MG63 (cell line): ENCODE measurements around the gene ETV7. TPM values are rescaled to one million over a fixed set of nuclear protein-coding genes. Genes with fewer than 3 reads are reported as not detected.

Experiments used
- DNase-seq: peaks from one replicate; pipeline ENCODE4 v3.0.0-alpha.2; 2020
- H3K27me3 ChIP-seq: fragments of 250-450 bp; sonication (Bioruptor Pico); 2 replicates; pipeline ENCODE4 v1.5.1; 2020; ENCODE audit warnings: mild to moderate bottlenecking, moderate library complexity
- H3K36me3 ChIP-seq: fragments of 250-450 bp; sonication (Bioruptor Pico); 2 replicates; pipeline ENCODE4 v1.5.1; 2020; ENCODE audit warnings: mild to moderate bottlenecking, moderate library complexity
- H3K4me3 ChIP-seq: fragments of 250-450 bp; sonication (Bioruptor Pico); 2 replicates; pipeline ENCODE4 v1.5.1; 2020; ENCODE audit warnings: mild to moderate bottlenecking, moderate library complexity
- H3K9me3 ChIP-seq: fragments of 250-450 bp; sonication (Bioruptor Pico); 2 replicates; pipeline ENCODE4 v1.5.1; 2020; ENCODE audit warnings: mild to moderate bottlenecking, moderate library complexity
- total RNA-seq: library from RNA; depleted of rRNA; stranded (reverse); fragments of >200 nt; shearing (Covaris generic); gene quantifications from 2 replicates; pipeline ENCODE4 v1.2.3, GENCODE V29; 2014; ENCODE audit warnings: low replicate concordance; rRNA removed

The ETV7 gene
- total RNA-seq, 1 experiment from 2014 or later = 0.82 TPM

DNA sequence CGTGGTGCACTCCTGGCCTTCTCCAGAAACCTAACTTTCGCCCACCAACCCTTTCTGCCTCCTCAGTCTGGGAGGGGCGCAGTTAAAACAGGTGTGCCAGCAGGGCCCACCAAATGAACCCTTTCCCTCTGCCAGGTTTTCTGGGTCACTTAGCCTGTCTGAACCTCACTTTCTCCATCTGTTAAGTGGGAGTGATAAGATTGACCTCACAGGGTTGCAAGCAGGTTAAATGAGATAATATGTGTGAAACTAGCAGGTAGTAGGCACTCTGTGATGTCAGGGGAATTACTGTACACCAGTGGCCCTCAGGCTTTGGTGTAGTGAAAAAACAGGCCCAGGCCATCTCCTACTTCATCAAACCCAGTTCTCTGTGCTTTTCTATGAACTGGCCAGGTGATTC lies 64.9 kb downstream of the ETV7 start:
- H3K4me3 ChIP-seq = no peak overlapping the region
- H3K27me3 ChIP-seq = no peaks in the 10 kb centered on the region
- no peak for DNase-seq
- H3K36me3 ChIP-seq = no peaks in the 10 kb centered on the region
- H3K9me3 ChIP-seq = no peaks in the 10 kb centered on the region

DNA sequence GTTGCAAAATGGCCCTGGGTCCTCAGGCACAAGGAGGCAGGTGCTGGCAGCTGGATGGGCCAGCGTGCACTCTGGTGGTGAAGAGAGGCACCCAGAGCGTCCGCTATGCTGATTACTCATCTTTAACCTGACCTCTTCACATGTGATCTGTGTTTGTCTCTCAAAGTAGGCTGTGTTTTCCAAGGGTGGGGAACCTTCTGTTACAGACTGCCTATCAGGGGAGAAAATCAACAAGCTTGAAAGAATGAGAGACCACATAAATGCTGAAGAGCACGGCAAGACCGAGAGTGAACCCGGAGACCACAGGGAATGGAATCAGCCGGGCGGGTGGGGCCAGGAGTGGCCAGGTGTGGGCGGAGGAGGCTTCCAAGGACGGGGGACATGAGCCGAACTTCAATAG lies 67.0 kb downstream of the ETV7 start:
- no peaks in the 10 kb centered on the region for H3K36me3 ChIP-seq
- H3K9me3 ChIP-seq = no peaks in the 10 kb centered on the region
- DNase-seq = no peak
- H3K4me3 ChIP-seq = no peak overlapping the region
- H3K27me3 ChIP-seq = no peaks in the 10 kb centered on the region

DNA sequence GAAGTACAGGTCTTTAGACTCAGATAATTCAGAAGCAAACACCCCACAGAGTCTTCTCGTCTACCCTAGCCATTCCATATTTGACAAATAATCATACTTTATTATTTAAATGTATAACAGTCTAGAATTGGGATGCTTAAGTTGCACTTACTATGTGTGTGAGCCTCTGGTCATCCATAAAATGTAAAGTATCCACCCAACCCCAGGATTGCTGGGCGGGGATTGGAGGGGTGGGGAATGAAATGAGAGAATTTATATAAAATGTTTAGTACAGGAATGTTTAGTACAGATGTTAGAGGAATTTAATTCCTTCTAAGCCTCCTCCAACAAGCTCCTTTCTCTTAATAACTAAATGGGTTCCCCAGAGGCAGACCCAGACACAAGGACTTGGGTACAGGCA lies 67.6 kb downstream of the ETV7 start:
- H3K4me3 ChIP-seq = no peak overlapping the region

DNA sequence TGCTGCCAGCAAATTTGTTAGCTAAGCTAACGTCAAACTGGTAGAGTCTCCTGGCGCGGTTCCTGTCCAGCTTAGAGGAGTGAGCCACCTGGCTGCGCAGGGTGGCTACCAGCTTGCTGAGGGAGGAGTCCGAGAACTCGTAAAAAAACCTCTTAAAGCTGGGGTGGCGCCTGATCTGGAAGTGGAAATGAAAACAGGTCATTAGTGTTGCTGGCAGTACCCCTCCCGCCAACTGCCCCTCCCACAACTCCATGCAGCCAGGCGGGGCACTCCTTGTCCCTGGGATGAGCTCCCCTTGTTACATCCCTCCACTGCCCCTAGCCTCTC lies 68.1 kb downstream of the ETV7 start:
- no peaks in the 10 kb centered on the region for H3K27me3 ChIP-seq

More for the DNA sequence above, 67.6 kb downstream of the ETV7 start:
- H3K27me3 ChIP-seq = no peaks in the 10 kb centered on the region
- no peak for DNase-seq
- no peaks in the 10 kb centered on the region for H3K36me3 ChIP-seq
- no peaks in the 10 kb centered on the region for H3K9me3 ChIP-seq

DNA sequence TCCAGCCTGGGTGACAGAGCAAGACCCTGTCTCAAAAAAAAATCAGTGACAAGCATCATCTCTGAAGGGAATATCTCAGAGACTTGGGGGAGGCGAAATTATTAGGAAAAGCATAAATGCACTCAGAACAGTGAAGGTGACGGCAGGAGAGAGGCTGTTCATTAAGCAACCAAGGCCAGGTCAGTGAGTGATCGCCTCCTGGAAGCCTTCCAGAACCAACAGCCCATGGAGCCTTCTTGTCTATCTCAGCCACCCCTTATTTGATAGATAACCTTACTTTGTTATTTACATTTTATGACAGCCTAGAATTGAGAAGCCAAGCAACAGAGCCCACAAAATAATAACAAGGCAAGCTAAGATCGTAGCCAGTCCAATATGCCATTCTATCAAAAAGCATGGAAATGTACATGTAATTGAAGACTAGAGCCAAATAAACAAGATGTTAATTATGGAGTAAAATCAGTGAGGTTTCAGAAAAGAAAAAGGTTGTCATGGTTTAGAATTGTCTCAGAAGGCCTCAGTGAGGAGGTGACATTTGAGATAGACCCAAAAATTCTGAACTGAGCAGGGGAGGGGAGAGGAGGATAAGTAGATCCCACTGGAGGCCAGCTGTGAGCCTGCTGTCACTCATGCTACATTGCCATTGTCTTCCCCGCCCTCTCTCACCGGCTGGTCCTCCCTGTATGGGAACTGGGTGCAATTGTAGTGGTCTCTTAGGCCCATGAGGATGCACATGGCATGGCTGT lies 68.6 kb downstream of the ETV7 start:
- H3K27me3 ChIP-seq = no peaks in the 10 kb centered on the region
- no peaks in the 10 kb centered on the region for H3K9me3 ChIP-seq
- no peak for DNase-seq
- H3K4me3 ChIP-seq = no peak overlapping the region
- H3K36me3 ChIP-seq = no peaks in the 10 kb centered on the region

More for the DNA sequence above, 68.1 kb downstream of the ETV7 start:
- Histone ChIP-seq H3K4me3 (no peak overlapping the region), H3K9me3 (no peaks in the 10 kb centered on the region), H3K36me3 (no peaks in the 10 kb centered on the region)
- no peak for DNase-seq

DNA sequence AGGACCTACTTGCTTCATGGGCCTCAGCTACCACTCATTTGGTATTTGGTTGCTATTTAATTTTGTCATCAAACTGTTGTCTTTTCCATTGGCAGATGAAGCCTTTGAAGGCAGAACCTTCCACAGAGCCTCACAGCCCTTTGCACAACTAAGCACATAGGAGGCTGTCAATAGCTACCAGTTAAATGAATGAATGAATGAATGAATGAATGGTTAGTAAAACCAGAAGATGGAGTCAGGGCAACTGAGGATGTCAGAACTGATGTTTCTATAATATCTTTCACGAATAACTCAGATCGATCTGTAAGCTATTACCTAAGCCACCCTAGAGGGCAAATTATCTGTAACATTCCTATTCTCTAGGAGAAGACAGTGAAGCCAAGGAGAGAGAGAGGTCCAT lies 69.8 kb downstream of the ETV7 start:
- H3K27me3 ChIP-seq = no peaks in the 10 kb centered on the region
- H3K36me3 ChIP-seq = no peaks in the 10 kb centered on the region
- H3K4me3 ChIP-seq = no peak overlapping the region
- H3K9me3 ChIP-seq = no peaks in the 10 kb centered on the region
- DNase-seq = no peak

Other genes with a start within 250 kb of the ETV7 start
- gene BRPF3, start 190.9 kb downstream of the ETV7 start, total RNA-seq = 6.9 and 11.7 TPM in 2 replicates
- not detected in 2 replicates for gene PNPLA1, start 117.6 kb downstream of the ETV7 start, total RNA-seq
- not detected in 2 replicates for gene BNIP5, start 50.8 kb downstream of the ETV7 start, total RNA-seq
- not detected in 2 replicates for gene PXT1, start 55.2 kb upstream of the ETV7 start, total RNA-seq
- 41.0 and 61.1 TPM in 2 replicates for gene KCTD20, start 55.3 kb upstream of the ETV7 start, total RNA-seq
- gene STK38, start 159.8 kb upstream of the ETV7 start, total RNA-seq = 13.8 and 17.3 TPM in 2 replicates
- 168 and 271 TPM in 2 replicates for gene SRSF3, start 206.7 kb upstream of the ETV7 start, total RNA-seq